Activated naive CD8-positive, alpha-beta T cell treated with anti-CD3 and anti-CD28 coated beads, Interleukin-2, amount 10 ng/mL, durations not matched to agents 7 days and 5 days (primary cell): Measurements from ENCODE around the gene P2RY2. TPM values are rescaled to one million over a fixed set of nuclear protein-coding genes. Genes with fewer than 3 reads are reported as not detected.
A peak's percentile ranks its signal among the peaks of the same experiment; 100 is the strongest.

ENCODE experiments used
- ATAC-seq: fragments of 150-1000 bp; cut with Tn5 transposase; one replicate; pipeline ENCODE4 v1.10.0; 2021; ENCODE audit warnings: low read depth, moderate library complexity
- POLR2A ChIA-PET: fragments of 350-600 bp; sonication (Branson Sonifier 250); formaldehyde crosslinking; loops from one replicate; lab custom pipeline; 2021; ENCODE audit warnings: antibody characterized with exemption; lab: Charles Lee
- DNase-seq: peaks from one replicate; pipeline ENCODE4 v3.0.0; 2021
- H3K27ac Mint-ChIP-seq: one replicate; pipeline ENCODE4 v1.8.0; 2022; ENCODE audit warnings: mild to moderate bottlenecking, mixed read lengths
- H3K27me3 Mint-ChIP-seq: one replicate; pipeline ENCODE4 v1.8.0; 2022; ENCODE audit warnings: mild to moderate bottlenecking, moderate library complexity, mixed read lengths
- H3K36me3 Mint-ChIP-seq: one replicate; pipeline ENCODE4 v1.8.0; 2021; ENCODE audit warnings: mild to moderate bottlenecking, mixed read lengths
- H3K4me1 Mint-ChIP-seq: one replicate; pipeline ENCODE4 v1.8.0; 2021; ENCODE audit warnings: mixed read lengths
- H3K4me3 Mint-ChIP-seq: one replicate; pipeline ENCODE4 v1.8.0; 2022; ENCODE audit warnings: mild to moderate bottlenecking, moderate library complexity, mixed read lengths
- H3K9me3 Mint-ChIP-seq: one replicate; pipeline ENCODE4 v1.8.0; 2021; ENCODE audit warnings: mixed read lengths
- total RNA-seq, 2 experiments: library from RNA; stranded (reverse); gene quantifications; one replicate each; pipeline ENCODE4 v1.2.3, GENCODE V29; 2021

P2RY2 gene
- total RNA-seq, 2 experiments from 2014 or later: not detected

DNA sequence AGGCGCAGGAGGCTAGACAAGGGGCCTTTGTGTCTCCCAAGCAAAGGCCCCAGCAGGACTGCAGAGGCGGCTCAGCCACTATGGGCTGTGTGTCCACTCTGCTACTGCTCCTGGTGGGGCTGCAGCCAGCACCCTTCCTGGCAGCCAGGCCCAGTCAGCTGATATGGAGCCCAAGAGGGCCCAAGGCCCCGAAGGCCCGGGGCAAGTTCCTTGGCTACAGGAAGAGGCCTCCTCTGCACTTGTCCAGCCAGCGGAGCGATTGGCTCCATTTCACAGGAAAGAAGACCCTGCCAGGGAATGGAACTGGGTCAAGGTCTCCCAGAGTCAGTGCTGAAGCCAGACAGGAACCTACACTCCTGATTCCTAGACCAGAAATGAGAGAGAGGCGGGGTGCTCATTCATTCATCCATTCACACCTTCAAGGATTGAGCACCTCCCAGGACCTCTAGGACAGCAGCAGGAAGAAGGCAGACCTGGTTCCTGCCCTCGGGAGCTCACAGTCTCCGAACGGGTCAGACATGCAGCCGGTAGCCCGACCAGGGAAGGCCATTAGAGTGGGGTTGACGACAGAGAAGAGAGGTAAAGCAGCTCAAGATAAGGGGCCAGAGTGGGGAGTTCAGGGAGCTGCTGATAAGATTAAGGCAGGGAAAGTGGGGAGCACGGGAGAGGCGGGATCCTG lies 811 bp upstream of the P2RY2 start:
- DNase-seq (peak; percentile 29), ATAC-seq (no peak)
- H3K36me3 Mint-ChIP-seq: no peaks in the 10 kb centered on the region
- H3K9me3 Mint-ChIP-seq: no peaks in the 10 kb centered on the region
- H3K27me3 Mint-ChIP-seq: peaks cover 34% of the 10 kb centered on the region
- peaks cover 4% of the 10 kb centered on the region for H3K4me1 Mint-ChIP-seq
- H3K4me3 Mint-ChIP-seq: peak overlapping the region; percentile 47
- H3K27ac Mint-ChIP-seq: no peak overlapping the region
- POLR2A ChIA-PET: no interaction called here

GRCh38 chr11:73217810-73218105 lies 323 bp upstream of the P2RY2 start:
- no peak for DNase-seq

DNA sequence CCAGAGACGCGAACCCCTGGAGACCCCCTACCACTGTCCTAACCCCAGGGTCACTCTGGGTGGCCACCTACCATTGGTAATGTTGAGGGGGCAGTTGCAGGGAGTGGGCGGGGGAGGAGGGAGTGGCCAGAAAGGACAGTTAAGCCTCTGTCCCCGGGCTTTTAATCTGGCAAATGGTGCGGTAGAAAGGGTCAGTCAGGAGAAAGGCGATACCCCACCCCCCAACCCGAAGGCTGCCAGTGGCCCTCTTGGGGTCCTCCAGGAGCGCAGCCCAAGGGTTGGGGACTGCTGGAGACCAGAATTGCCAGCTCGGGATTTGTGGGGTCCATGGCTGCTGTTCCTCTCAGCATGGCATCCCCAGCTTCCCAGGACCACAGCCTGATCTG lies 742 bp downstream of the P2RY2 start:
- no peaks in the 10 kb centered on the region for H3K9me3 Mint-ChIP-seq
- DNase-seq: peak; percentile 22
- peaks cover 5% of the 10 kb centered on the region for H3K4me1 Mint-ChIP-seq
- no peaks in the 10 kb centered on the region for H3K36me3 Mint-ChIP-seq
- no peak for ATAC-seq
- peak overlapping the region; percentile 52 for H3K4me3 Mint-ChIP-seq
- no peak overlapping the region for H3K27ac Mint-ChIP-seq
- POLR2A ChIA-PET: no interaction called here
- peaks cover 42% of the 10 kb centered on the region for H3K27me3 Mint-ChIP-seq

More at GRCh38 chr11:73217810-73218105, 323 bp upstream of the P2RY2 start:
- H3K27ac Mint-ChIP-seq: no peak overlapping the region
- peaks cover 4% of the 10 kb centered on the region for H3K4me1 Mint-ChIP-seq
- H3K9me3 Mint-ChIP-seq: no peaks in the 10 kb centered on the region
- no peak for ATAC-seq
- H3K36me3 Mint-ChIP-seq: no peaks in the 10 kb centered on the region
- peaks cover 39% of the 10 kb centered on the region for H3K27me3 Mint-ChIP-seq
- H3K4me3 Mint-ChIP-seq: no peak overlapping the region
- POLR2A ChIA-PET: no interaction called here

GRCh38 chr11:73219396-73220285 lies 1.6 kb downstream of the P2RY2 start:
- no peak for ATAC-seq
- DNase-seq: peak; percentile 15
- H3K4me1 Mint-ChIP-seq: peaks cover 12% of the 10 kb centered on the region
- H3K4me3 Mint-ChIP-seq: peak overlapping the region; percentile 41
- no peak overlapping the region for H3K27ac Mint-ChIP-seq
- H3K27me3 Mint-ChIP-seq: peaks cover 45% of the 10 kb centered on the region
- POLR2A ChIA-PET: interaction anchor here (0.7 kb wide), 1 partner anchor 68 kb away, joined by 3 read pairs; no protein-coding TSS in a partner anchor
- H3K9me3 Mint-ChIP-seq: no peaks in the 10 kb centered on the region
- no peaks in the 10 kb centered on the region for H3K36me3 Mint-ChIP-seq

DNA sequence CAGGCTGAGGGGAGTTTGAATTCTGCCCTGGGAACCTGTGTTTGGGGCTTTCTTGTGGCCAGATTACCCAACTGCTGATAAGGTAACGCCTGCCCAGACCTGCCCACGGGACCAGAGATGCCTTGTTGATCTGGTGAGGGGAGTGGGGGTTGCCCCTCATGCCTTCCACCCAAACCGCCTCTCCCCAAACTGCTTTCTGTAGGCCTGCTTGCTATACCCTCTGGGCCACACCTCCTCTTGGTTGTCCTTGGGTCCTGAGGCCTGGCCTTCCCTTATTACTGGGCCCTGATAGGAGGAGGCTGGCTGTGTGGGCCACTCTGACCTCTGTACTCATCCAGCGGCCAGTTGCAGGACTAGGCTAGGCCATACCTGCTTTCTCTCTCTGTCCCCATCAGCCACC lies 3.4 kb downstream of the P2RY2 start:
- POLR2A ChIA-PET: no interaction called here
- Mint-ChIP-seq H3K9me3 (no peaks in the 10 kb centered on the region), H3K27me3 (peaks cover 53% of the 10 kb centered on the region), H3K27ac (no peak overlapping the region), H3K4me3 (no peak overlapping the region), H3K4me1 (peaks cover 15% of the 10 kb centered on the region), H3K36me3 (no peaks in the 10 kb centered on the region)
- ATAC-seq (no peak), DNase-seq (no peak)

DNA sequence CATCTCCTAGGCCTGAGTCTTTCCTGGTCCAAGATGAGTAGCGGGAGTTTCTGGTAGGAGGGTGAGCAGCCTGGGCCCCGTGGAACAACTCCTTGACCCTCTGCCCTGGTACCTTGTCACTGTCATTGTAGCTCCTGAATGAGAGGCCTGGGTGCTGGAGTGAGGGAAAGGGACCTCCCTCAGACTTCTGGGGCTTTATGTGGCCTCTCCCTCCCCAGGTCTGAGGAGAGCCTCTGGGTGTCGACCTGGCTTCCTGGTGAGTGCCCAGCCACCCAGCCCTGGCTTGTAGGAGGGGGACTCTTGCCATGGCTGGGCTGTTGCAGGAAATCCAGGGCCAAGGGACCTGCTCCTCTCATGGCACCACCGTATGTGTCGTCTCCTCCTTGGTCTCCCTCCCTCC lies 3.9 kb downstream of the P2RY2 start:
- POLR2A ChIA-PET: no interaction called here

DNA sequence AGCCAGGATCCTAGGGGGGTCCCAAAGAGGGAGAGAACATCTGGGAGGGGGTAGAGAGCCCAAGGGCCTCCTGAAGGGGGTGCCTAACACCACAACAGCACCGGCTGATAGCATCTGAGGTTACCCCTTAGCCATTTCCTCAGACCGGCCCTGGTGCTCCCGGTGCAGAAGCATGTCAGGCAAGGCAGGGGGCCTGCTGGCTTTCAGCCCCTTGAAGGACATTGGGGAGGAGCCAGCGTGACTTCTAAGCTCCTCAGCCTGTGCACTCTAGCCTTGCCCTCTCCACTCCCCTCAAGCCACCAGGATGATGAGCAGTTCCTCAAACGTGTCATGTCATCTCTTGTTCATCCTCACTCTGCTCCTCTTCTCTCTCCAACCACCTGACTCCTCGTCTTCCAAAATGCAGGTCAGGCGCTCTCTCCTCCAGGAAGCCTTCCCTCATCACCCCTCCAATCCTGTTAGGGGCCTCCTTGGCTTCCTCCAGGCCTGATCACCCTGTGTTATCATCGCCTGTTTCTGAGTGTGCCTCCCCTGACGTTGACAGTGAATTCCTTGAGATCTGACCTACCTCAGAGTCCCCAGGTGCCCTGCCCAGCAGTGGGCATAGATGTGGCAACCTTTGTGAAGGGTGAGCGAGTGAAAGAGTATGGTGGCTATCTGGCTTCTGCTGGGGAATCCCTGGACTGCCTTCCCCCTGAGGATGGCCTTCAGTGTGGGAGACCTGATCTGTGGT lies 6.1 kb downstream of the P2RY2 start:
- Mint-ChIP-seq H3K27ac (no peak overlapping the region), H3K4me1 (peaks cover 11% of the 10 kb centered on the region), H3K9me3 (no peaks in the 10 kb centered on the region), H3K4me3 (no peak overlapping the region), H3K27me3 (peaks cover 34% of the 10 kb centered on the region), H3K36me3 (no peaks in the 10 kb centered on the region)
- DNase-seq: peak; percentile 31
- POLR2A ChIA-PET: no interaction called here
- peak; percentile 18 for ATAC-seq

More for the DNA sequence above, 3.9 kb downstream of the P2RY2 start:
- DNase-seq: peak; percentile 17
- Mint-ChIP-seq H3K36me3 (no peaks in the 10 kb centered on the region), H3K4me1 (peaks cover 15% of the 10 kb centered on the region), H3K9me3 (no peaks in the 10 kb centered on the region), H3K27me3 (peaks cover 49% of the 10 kb centered on the region), H3K27ac (no peak overlapping the region), H3K4me3 (no peak overlapping the region)
- ATAC-seq: no peak

- H3K36me3 Mint-ChIP-seq: no peaks in the 10 kb centered on the region
- H3K4me3 Mint-ChIP-seq: no peak overlapping the region
- ATAC-seq: no peak
- H3K27ac Mint-ChIP-seq: no peak overlapping the region
- H3K27me3 Mint-ChIP-seq: peaks cover 25% of the 10 kb centered on the region
- POLR2A ChIA-PET: no interaction called here
- peak; percentile 19 for DNase-seq
- no peaks in the 10 kb centered on the region for H3K9me3 Mint-ChIP-seq
- H3K4me1 Mint-ChIP-seq: peaks cover 11% of the 10 kb centered on the region
Measured at GRCh38 chr11:73225001-73225686, 7.1 kb downstream of the P2RY2 start.

DNA sequence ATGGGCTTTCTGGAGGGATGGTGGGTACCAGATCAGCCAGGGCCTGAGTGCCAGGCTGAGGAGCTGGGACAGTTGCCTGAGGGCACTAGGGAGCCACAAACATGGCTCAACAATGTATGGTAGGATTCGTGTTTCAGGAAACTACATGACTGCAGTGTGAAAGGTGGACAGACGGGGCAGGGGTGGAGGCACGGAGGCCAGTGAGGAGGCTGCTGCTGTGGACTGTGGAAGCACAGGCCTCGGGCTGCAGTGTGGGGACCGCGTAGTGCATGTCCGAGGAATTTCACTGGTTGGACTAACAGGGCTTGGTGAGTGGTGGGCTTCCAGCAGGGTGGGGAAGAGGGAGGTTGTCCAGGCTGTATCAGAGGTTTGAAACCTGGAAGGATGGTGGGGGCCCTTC lies 7.8 kb downstream of the P2RY2 start:
- no peak for DNase-seq
- Mint-ChIP-seq H3K4me1 (peaks cover 11% of the 10 kb centered on the region), H3K27me3 (peaks cover 22% of the 10 kb centered on the region), H3K27ac (no peak overlapping the region), H3K36me3 (no peaks in the 10 kb centered on the region), H3K9me3 (no peaks in the 10 kb centered on the region), H3K4me3 (no peak overlapping the region)
- ATAC-seq: no peak
- POLR2A ChIA-PET: no interaction called here

GRCh38 chr11:73226297-73227006 lies 8.4 kb downstream of the P2RY2 start:
- ATAC-seq (no peak), DNase-seq (no peak)
- H3K27ac Mint-ChIP-seq: no peak overlapping the region
- no peaks in the 10 kb centered on the region for H3K36me3 Mint-ChIP-seq
- H3K4me1 Mint-ChIP-seq: peaks cover 11% of the 10 kb centered on the region
- no peaks in the 10 kb centered on the region for H3K9me3 Mint-ChIP-seq
- POLR2A ChIA-PET: no interaction called here
- H3K4me3 Mint-ChIP-seq: no peak overlapping the region
- H3K27me3 Mint-ChIP-seq: peaks cover 22% of the 10 kb centered on the region

DNA sequence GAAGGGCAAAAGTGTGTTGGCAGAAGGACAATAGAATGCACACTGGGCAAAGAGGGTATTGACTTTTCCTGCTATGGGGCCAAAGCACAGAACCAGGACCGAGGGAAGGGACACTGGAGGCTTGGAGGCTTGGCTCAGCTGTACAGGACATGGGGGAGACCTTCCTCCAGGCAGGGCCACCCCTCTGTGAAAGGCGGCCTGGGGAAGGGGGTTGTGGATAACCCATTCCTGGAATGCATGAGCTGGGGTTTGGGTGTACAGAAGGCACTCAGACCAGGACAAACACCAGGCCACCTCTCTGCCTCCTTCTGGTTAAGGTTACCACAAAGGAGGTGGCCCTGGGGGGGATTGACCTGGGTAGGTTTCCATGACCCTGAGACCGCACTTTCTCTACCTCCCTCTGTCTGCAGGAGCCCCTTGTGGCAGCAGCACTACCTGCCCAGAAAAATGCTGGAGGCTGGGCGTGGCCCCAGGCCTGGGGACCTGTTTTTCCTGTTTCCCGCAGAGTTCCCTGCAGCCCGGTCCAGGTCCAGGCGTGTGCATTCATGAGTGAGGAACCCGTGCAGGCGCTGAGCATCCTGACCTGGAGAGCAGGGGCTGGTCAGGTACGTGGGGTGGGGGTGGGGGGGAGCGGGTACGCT lies 9.6 kb downstream of the P2RY2 start:
- Mint-ChIP-seq H3K27me3 (peaks cover 16% of the 10 kb centered on the region), H3K9me3 (no peaks in the 10 kb centered on the region), H3K4me3 (no peak overlapping the region), H3K27ac (no peak overlapping the region), H3K4me1 (peaks cover 11% of the 10 kb centered on the region), H3K36me3 (no peaks in the 10 kb centered on the region)
- POLR2A ChIA-PET: no interaction called here
- no peak for ATAC-seq
- DNase-seq: no peak
